Measurements from ENCODE around the gene CACNA1F.

DNA sequence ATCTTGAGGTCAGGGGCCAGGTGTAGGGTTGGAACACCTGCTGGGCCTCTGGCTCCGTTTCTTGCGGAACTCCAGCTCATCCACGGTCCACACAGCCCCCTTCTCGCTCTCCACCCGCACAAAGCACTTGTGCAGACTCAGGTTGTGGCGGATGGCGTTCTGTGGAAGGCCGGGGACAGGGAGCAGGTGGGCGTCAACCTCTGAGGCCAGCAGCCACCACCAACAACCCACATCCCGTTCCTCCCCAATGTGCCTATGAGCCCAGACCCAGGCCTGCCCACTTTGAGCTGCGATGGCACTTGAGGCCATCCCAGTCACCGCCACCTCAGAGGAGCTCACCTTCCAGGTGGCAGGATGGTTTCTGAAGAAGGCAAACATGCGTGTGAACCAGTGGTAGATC is 18.2 kb upstream of the CACNA1F start:
- no peak for TF ChIP-seq NR2C1 (IDR thresholded peaks at IDR 0.05)
- no peak for TF ChIP-seq CEBPB (IDR thresholded peaks at IDR 0.05; ENCODE audit: borderline replicate concordance in 1 of 2, low read depth in 2 of 2, low read length in 2 of 2)
- TF ChIP-seq, protein P1, sequence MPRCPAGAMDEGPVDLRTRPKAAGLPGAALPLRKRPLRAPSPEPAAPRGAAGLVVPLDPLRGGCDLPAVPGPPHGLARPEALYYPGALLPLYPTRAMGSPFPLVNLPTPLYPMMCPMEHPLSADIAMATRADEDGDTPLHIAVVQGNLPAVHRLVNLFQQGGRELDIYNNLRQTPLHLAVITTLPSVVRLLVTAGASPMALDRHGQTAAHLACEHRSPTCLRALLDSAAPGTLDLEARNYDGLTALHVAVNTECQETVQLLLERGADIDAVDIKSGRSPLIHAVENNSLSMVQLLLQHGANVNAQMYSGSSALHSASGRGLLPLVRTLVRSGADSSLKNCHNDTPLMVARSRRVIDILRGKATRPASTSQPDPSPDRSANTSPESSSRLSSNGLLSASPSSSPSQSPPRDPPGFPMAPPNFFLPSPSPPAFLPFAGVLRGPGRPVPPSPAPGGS (IDR thresholded peaks at IDR 0.05; ENCODE audit: borderline replicate concordance, insufficient read depth, low read depth, low read length, poor library complexity, severe bottlenecking): no peak

All from GM12878 (cell line).